ENCODE measurements around the gene EFTUD2. TPM values are rescaled to one million over a fixed set of nuclear protein-coding genes. Genes with fewer than 3 reads are reported as not detected.

The EFTUD2 gene
- total and polyA plus RNA-seq, 2 donors (not counting 1 experiment from before 2014, with no cell fraction given): 43.2 to 133 TPM

DNA sequence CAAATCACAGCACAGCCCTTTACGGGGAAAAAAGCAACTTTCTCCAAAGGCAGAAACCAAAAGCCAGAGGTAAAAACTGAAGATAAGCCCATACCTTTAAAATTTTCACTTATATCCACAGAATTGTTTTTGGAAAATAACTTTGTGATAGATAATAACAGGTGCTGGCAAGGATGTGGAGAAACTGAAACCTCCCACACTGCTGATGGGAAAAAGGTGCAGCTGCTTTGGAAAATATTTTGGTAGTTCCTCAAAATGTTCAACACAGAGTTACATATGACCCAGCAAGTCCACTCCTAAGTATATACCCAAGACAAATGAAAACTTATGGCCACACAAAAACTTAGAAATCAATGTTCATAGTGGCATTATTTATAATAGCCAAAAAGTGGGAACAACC is 12.2 kb downstream of the EFTUD2 start:
- H3K36me3 ChIP-seq (replicated peaks in 1 of 2; ENCODE audit: control extremely low read depth in 1 of 2, control insufficient read depth in 1 of 2, extremely low read depth in 1 of 2, insufficient read depth in 2 of 2, low read length in 1 of 2): peaks cover 2 to 63% of the 10 kb centered on the region in 2 experiments
- no CpG with 5 or more reads among the region's 1 CpG for WGBS (ENCODE audit: insufficient coverage)
- ChIA-PET CTCF (no interaction called here), POLR2A (no interaction called here)
- peaks cover 46% of the 10 kb centered on the region for H3K79me2 ChIP-seq (ENCODE audit: control insufficient read depth, insufficient read depth, low read length)
- TF ChIP-seq EZH2 (IDR thresholded peaks at IDR 0.05; ENCODE audit: borderline replicate concordance, insufficient read depth, low read depth, low read length, poor library complexity, severe bottlenecking): no peak
- TF ChIP-seq, protein P1, sequence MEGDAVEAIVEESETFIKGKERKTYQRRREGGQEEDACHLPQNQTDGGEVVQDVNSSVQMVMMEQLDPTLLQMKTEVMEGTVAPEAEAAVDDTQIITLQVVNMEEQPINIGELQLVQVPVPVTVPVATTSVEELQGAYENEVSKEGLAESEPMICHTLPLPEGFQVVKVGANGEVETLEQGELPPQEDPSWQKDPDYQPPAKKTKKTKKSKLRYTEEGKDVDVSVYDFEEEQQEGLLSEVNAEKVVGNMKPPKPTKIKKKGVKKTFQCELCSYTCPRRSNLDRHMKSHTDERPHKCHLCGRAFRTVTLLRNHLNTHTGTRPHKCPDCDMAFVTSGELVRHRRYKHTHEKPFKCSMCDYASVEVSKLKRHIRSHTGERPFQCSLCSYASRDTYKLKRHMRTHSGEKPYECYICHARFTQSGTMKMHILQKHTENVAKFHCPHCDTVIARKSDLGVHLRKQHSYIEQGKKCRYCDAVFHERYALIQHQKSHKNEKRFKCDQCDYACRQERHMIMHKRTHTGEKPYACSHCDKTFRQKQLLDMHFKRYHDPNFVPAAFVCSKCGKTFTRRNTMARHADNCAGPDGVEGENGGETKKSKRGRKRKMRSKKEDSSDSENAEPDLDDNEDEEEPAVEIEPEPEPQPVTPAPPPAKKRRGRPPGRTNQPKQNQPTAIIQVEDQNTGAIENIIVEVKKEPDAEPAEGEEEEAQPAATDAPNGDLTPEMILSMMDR (IDR thresholded peaks at IDR 0.05): no peak
- no peak overlapping the region for H2AFZ ChIP-seq (ENCODE audit: insufficient read depth, low read depth, low read length, poor library complexity, severe bottlenecking)
- Mint-ChIP-seq H3K27me3 (no peaks in the 10 kb centered on the region), H3K9me3 (ENCODE audit: insufficient read depth) (no peaks in the 10 kb centered on the region), H3K4me1 (peaks cover 8% of the 10 kb centered on the region), H3K27ac (no peak overlapping the region), H3K4me3 (no peak overlapping the region)
- no peak overlapping the region for H3K9ac ChIP-seq (ENCODE audit: low read length)
- no peak overlapping the region for H3K4me2 ChIP-seq (replicated peaks; ENCODE audit: low read depth, low read length, poor library complexity, severe bottlenecking)
- ATAC-seq (ENCODE audit: low read depth) (no peak), DNase-seq (no peak)
- peaks cover 45% of the 10 kb centered on the region for H4K20me1 ChIP-seq (ENCODE audit: control insufficient read depth, insufficient read depth, low read length, poor library complexity, severe bottlenecking)
- no peaks in the 10 kb centered on the region for H3K9me3 ChIP-seq (ENCODE audit: control extremely low read depth in 1 of 3, control insufficient read depth in 2 of 3, insufficient read depth in 1 of 3, low read length in 2 of 3)
- H3K27me3 ChIP-seq (replicated peaks in 1 of 4; ENCODE audit: control extremely low read depth in 1 of 4, control insufficient read depth in 3 of 4, insufficient read depth in 4 of 4, low read length in 3 of 4): no peaks in the 10 kb centered on the region
- no peak overlapping the region for H3K27ac ChIP-seq (ENCODE audit: low read length in 2 of 2)
- peaks cover 14 to 17% of the 10 kb centered on the region in 2 donors for H3K4me1 ChIP-seq (ENCODE audit: control insufficient read depth in 2 of 2, insufficient read depth in 2 of 2, low read length in 2 of 2)
- no peak overlapping the region for H3K4me3 ChIP-seq (ENCODE audit: control extremely low read depth in 1 of 5, extremely low read depth in 1 of 5, insufficient read depth in 1 of 5, low read depth in 2 of 5, low read length in 4 of 5)
- intact Hi-C loops (cut with micrococcal nuclease): no loop called here

DNA sequence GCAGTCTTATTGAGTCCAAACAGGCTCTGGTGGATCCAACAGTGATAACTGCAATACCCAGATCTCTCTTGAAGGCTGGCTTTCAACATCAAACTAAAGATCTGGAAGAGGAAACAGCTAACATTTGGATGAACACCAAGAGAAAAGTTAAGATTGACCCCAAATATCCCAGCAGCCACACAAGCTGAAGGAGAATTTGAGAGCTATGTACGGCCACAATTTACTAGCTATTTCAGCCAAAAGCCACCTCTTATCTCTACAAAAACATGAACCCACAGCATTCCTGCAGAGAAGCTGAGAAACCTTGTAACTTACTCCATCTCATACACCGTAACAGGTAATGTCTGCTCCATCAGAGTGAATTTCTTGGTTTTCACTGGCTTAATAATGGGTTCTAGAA is 14.3 kb downstream of the EFTUD2 start:
- no peak overlapping the region for H3K4me3 ChIP-seq (ENCODE audit: control extremely low read depth in 1 of 5, extremely low read depth in 1 of 5, insufficient read depth in 1 of 5, low read depth in 2 of 5, low read length in 4 of 5)
- peaks cover 8 to 67% of the 10 kb centered on the region in 2 experiments for H3K36me3 ChIP-seq (replicated peaks in 1 of 2; ENCODE audit: control extremely low read depth in 1 of 2, control insufficient read depth in 1 of 2, extremely low read depth in 1 of 2, insufficient read depth in 2 of 2, low read length in 1 of 2)
- POLR2A ChIA-PET: no interaction called here
- H3K27ac Mint-ChIP-seq: no peak overlapping the region
- CTCF ChIA-PET: interaction anchor here (1.3 kb wide), 1 partner anchor 9 kb away, joined by 3 read pairs; no protein-coding TSS in a partner anchor
- peaks cover 14 to 17% of the 10 kb centered on the region in 2 donors for H3K4me1 ChIP-seq (ENCODE audit: control insufficient read depth in 2 of 2, insufficient read depth in 2 of 2, low read length in 2 of 2)
- no peak overlapping the region for H3K27ac ChIP-seq (ENCODE audit: low read length in 2 of 2)
- peaks cover 33% of the 10 kb centered on the region for H4K20me1 ChIP-seq (ENCODE audit: control insufficient read depth, insufficient read depth, low read length, poor library complexity, severe bottlenecking)
- H3K27me3 Mint-ChIP-seq: no peaks in the 10 kb centered on the region
- no peak overlapping the region for H3K9ac ChIP-seq (ENCODE audit: low read length)
- H3K27me3 ChIP-seq (replicated peaks in 1 of 4; ENCODE audit: control extremely low read depth in 1 of 4, control insufficient read depth in 3 of 4, insufficient read depth in 4 of 4, low read length in 3 of 4): no peaks in the 10 kb centered on the region
- no peak for ATAC-seq (ENCODE audit: low read depth)
- H3K4me3 Mint-ChIP-seq: no peak overlapping the region
- H2AFZ ChIP-seq (ENCODE audit: insufficient read depth, low read depth, low read length, poor library complexity, severe bottlenecking): no peak overlapping the region
- WGBS (ENCODE audit: insufficient coverage): 100% methylated on average over 1 of the region's 2 CpGs
- DNase-seq: no peak
- TF ChIP-seq EZH2 (IDR thresholded peaks at IDR 0.05; ENCODE audit: borderline replicate concordance, insufficient read depth, low read depth, low read length, poor library complexity, severe bottlenecking): no peak
- TF ChIP-seq, protein P1 (IDR thresholded peaks at IDR 0.05): no peak
- H3K4me2 ChIP-seq (replicated peaks; ENCODE audit: low read depth, low read length, poor library complexity, severe bottlenecking): no peak overlapping the region
- intact Hi-C loops (cut with micrococcal nuclease): no loop called here
- no peaks in the 10 kb centered on the region for H3K9me3 Mint-ChIP-seq (ENCODE audit: insufficient read depth)
- peaks cover 32% of the 10 kb centered on the region for H3K79me2 ChIP-seq (ENCODE audit: control insufficient read depth, insufficient read depth, low read length)
- no peaks in the 10 kb centered on the region for H3K9me3 ChIP-seq (ENCODE audit: control extremely low read depth in 1 of 3, control insufficient read depth in 2 of 3, insufficient read depth in 1 of 3, low read length in 2 of 3)
- peaks cover 3% of the 10 kb centered on the region for H3K4me1 Mint-ChIP-seq

All from B cell (primary cell).